C4-2B (cell line): ENCODE measurements around the gene SAP30BP.

Source experiments
- H3K27ac ChIP-seq: fragments of 450-650 bp; 2 replicates; pipeline ENCODE4 v1.5.1; 2017
- CTCF ChIP-seq: fragments of 450-650 bp; conservative IDR thresholded peaks from 2 replicates; pipeline ENCODE4 v1.5.1; 2017; ENCODE audit warnings: mild to moderate bottlenecking
- ZFX ChIP-seq: fragments of 450-650 bp; IDR thresholded peaks from 2 replicates; pipeline ENCODE4 v1.6.1; 2017

The SAP30BP gene

GRCh38 chr17:75679706-75680211 lies 12.6 kb downstream of the SAP30BP start:
- H3K27ac ChIP-seq = no peak overlapping the region
- TF ChIP-seq ZFX (no peak), CTCF (no peak)

- no peak overlapping the region for H3K27ac ChIP-seq
- TF ChIP-seq ZFX (no peak), CTCF (no peak)
Measured at GRCh38 chr17:75680431-75680830, 13.3 kb downstream of the SAP30BP start.

- no peak for TF ChIP-seq ZFX
- no peak for TF ChIP-seq CTCF
- no peak overlapping the region for H3K27ac ChIP-seq
Measured at GRCh38 chr17:75681289-75681688, 14.2 kb downstream of the SAP30BP start.

GRCh38 chr17:75683583-75683982 lies 16.4 kb downstream of the SAP30BP start:
- H3K27ac ChIP-seq = no peak overlapping the region
- TF ChIP-seq CTCF = no peak
- no peak for TF ChIP-seq ZFX

GRCh38 chr17:75684249-75684648 lies 17.1 kb downstream of the SAP30BP start:
- TF ChIP-seq CTCF (no peak), ZFX (no peak)
- H3K27ac ChIP-seq = no peak overlapping the region

GRCh38 chr17:75684924-75685323 lies 17.8 kb downstream of the SAP30BP start:
- TF ChIP-seq CTCF (no peak), ZFX (no peak)
- no peak overlapping the region for H3K27ac ChIP-seq

GRCh38 chr17:75685499-75685898 lies 18.4 kb downstream of the SAP30BP start:
- TF ChIP-seq ZFX (no peak), CTCF (no peak)
- no peak overlapping the region for H3K27ac ChIP-seq
